Measurements from ENCODE around the gene CBX7.

The CBX7 gene

DNA sequence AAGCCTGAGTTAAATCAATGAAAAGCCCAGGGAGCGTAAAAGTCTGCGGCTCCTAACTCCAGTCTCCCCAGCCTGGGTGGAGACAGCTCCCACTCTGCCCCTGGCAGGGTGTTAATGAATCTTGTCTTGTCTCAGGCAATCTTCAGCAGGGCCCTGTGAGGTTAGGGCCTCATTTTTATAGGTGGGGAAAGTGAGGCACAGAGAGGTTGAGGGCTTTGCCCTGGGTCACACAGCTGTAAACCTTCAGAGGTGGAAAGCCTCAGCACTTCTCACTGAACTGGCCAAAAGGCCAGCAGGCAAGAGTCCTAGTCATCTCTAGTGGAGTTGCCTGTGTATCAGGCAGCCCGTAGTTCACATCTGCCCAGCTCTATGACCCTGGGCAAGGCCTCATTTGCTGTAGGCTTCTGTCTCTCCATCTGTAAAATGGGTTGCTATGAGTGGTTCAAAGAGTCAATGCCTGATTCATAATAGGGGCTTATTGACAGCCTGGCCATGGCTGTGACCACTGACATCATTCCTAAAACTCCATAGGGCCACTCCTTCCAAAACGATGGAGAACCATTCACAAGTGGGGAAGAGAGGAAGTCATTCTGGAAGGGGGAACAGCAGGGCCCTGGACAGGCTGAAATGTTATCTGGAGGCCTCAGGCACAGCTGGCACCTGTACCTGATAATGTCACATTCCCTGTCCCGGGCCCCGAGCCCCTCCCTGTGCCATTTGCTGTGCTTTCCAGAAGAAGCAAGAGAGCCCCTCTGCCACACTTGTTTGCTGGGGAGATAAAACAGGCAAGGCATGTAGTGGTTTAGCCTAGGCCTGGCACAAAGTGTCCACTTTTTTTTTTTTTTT lies 6.0 kb downstream of the CBX7 start:
- DNase-seq (ENCODE audit: low read depth), result no peak
- H3K4me3 ChIP-seq (ENCODE audit: low read length), result peak overlapping the region; percentile 53
- TF ChIP-seq CTCF (conservative IDR thresholded peaks at IDR 0.05; ENCODE audit: low read depth, low read length), result no peak

- no peak for DNase-seq (ENCODE audit: low read depth)
- no peak for TF ChIP-seq CTCF (conservative IDR thresholded peaks at IDR 0.05; ENCODE audit: low read depth, low read length)
- H3K4me3 ChIP-seq (ENCODE audit: low read length), result peak overlapping the region; percentile 90
Observed at GRCh38 chr22:39144101-39144767, 8.2 kb downstream of the CBX7 start.

DNA sequence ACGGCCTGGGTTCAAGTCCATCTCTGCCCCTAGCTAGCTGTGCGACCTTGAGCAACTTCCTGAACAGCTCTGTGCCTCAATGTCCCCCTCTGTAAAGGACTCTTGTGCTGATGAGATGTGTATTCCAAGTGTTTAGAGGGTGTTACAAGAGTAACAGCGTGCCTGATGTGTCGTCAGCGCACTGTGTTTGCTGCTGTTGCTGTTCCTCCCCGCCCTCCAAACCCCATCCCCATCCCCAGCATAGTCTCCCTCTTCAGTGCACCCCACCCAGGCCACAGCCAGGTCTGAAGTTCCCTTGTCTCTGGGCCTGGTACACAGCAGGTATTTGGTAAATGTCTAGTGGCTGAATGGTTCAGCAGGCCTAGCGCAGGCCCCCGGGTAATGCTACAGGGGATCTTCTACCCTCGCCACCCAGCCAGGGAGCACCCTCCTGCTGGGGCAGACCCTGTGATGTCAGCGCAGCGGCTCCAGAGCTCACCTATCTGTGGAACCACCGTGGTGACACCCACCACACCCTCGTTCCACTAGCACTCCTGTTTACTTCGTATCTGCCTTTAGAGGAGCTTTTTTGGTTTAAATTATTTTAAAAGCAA lies 10.3 kb downstream of the CBX7 start:
- no peak overlapping the region for H3K4me3 ChIP-seq (ENCODE audit: low read length)
- no peak for TF ChIP-seq CTCF (conservative IDR thresholded peaks at IDR 0.05; ENCODE audit: low read depth, low read length)
- DNase-seq (ENCODE audit: low read depth), result no peak

- DNase-seq (ENCODE audit: low read depth), result no peak
- no peak overlapping the region for H3K4me3 ChIP-seq (ENCODE audit: low read length)
- no peak for TF ChIP-seq CTCF (conservative IDR thresholded peaks at IDR 0.05; ENCODE audit: low read depth, low read length)
Observed at GRCh38 chr22:39139933-39140332, 12.5 kb downstream of the CBX7 start.

DNA sequence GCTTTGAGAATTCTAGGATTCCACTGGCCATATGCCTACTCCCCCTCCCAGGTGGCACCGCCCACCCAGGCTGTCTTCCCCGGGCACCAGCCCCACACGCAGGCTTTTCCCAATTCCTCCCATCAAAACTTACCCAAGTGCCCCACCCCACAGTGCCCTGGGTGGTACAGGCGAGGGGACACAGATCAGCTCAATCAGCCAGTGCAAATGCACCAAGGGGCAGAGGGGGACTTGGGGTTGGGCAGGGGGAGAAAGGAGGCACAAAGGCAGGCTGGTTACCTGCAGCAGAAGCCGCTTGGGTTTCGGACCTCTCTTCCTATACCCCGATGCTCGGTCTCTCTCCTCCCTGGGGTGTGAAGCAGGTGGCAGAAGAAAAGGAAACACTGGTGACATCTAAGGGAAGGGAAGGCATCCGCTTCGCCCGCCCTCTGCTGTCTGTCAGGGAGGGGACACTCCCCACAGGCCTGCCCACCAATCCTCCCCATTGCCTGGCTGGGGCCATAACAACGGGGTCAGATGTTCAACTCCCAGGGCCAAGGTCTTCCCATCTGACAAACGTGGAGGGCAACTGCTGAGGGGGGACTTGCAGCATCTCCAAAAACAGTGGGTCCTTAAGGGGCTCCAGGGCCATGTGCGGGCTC lies 14.0 kb downstream of the CBX7 start:
- no peak overlapping the region for H3K4me3 ChIP-seq (ENCODE audit: low read length)
- no peak for TF ChIP-seq CTCF (conservative IDR thresholded peaks at IDR 0.05; ENCODE audit: low read depth, low read length)
- DNase-seq (ENCODE audit: low read depth), result no peak

DNA sequence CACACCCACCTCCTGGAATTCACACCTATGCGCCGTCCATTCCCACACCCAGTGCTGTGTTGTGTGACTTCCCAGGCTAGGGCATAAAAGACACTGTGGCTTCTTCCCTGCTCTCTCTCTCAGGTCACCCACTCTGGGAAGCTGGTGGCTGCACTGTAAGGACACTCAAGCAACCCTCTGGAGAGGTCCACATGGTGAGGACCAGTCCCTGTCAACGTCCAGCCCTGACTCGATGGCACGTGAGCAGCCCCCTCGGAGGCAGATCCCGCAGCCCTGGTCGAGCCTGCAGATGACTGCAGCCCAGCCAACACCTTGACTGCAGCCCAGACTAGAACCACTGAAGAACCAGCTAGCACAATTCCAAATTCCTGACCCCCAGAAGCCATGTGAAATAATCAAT lies 16.2 kb downstream of the CBX7 start:
- no peak for DNase-seq (ENCODE audit: low read depth)
- H3K4me3 ChIP-seq (ENCODE audit: low read length), result no peak overlapping the region
- no peak for TF ChIP-seq CTCF (conservative IDR thresholded peaks at IDR 0.05; ENCODE audit: low read depth, low read length)
